Adipocyte (in vitro differentiated cells): ENCODE data around the gene C4orf50.
"Not testable (repeated sequence)": the region's sequence is repeated elsewhere in the genome, so short reads cannot be mapped to it uniquely, and the experiment has no call there.

ENCODE experiments used
- DNase-seq: peaks from one replicate; pipeline ENCODE4 v3.0.0-alpha.2; 2015; ENCODE audit warnings: low read depth
- H3K27me3 ChIP-seq: replicated peaks from 2 replicates; pipeline ENCODE4 v1.7.0; 2013; ENCODE audit warnings: mild to moderate bottlenecking, low read length, moderate library complexity; ENCODE audit not compliant: control insufficient read depth, insufficient read depth
- H3K36me3 ChIP-seq: 2 replicates; pipeline ENCODE4 v1.7.0; 2013; ENCODE audit warnings: low read length, mild to moderate bottlenecking, moderate library complexity; ENCODE audit not compliant: control insufficient read depth, insufficient read depth, severe bottlenecking
- H3K4me1 ChIP-seq: 2 replicates; pipeline ENCODE4 v1.7.0; 2013; ENCODE audit warnings: mild to moderate bottlenecking, low read length, moderate library complexity; ENCODE audit not compliant: control insufficient read depth, insufficient read depth
- H3K4me3 ChIP-seq: 2 replicates; pipeline ENCODE4 v1.7.0; 2013; ENCODE audit warnings: mild to moderate bottlenecking, low read length, moderate library complexity
- H3K9ac ChIP-seq: 2 replicates; pipeline ENCODE4 v1.7.0; 2013; ENCODE audit warnings: mild to moderate bottlenecking, low read length, moderate library complexity
- H3K9me3 ChIP-seq: 2 replicates; pipeline ENCODE4 v1.7.0; 2013; ENCODE audit warnings: mild to moderate bottlenecking, low read length, moderate library complexity; ENCODE audit not compliant: control insufficient read depth

C4orf50 gene

GRCh38 chr4:6001680-6002491 lies 16.3 kb downstream of the C4orf50 start:
- Histone ChIP-seq H3K4me1 (no peaks in the 10 kb centered on the region), H3K9me3 (no peaks in the 10 kb centered on the region), H3K4me3 (no peak overlapping the region), H3K27me3 (peaks cover 36% of the 10 kb centered on the region), H3K9ac (no peak overlapping the region), H3K36me3 (no peaks in the 10 kb centered on the region)
- DNase-seq: no peak

GRCh38 chr4:5999830-6000365 lies 18.3 kb downstream of the C4orf50 start:
- Histone ChIP-seq H3K27me3 (peaks cover 39% of the 10 kb centered on the region), H3K9ac (no peak overlapping the region), H3K4me3 (no peak overlapping the region), H3K4me1 (no peaks in the 10 kb centered on the region), H3K9me3 (no peaks in the 10 kb centered on the region), H3K36me3 (no peaks in the 10 kb centered on the region)
- no peak for DNase-seq

GRCh38 chr4:5999356-5999755 lies 18.9 kb downstream of the C4orf50 start:
- Histone ChIP-seq H3K4me1 (no peaks in the 10 kb centered on the region), H3K4me3 (no peak overlapping the region), H3K9ac (no peak overlapping the region), H3K27me3 (peaks cover 43% of the 10 kb centered on the region), H3K36me3 (no peaks in the 10 kb centered on the region), H3K9me3 (no peaks in the 10 kb centered on the region)
- no peak for DNase-seq

- Histone ChIP-seq H3K9ac (no peak overlapping the region), H3K9me3 (no peaks in the 10 kb centered on the region), H3K36me3 (no peaks in the 10 kb centered on the region), H3K4me3 (no peak overlapping the region), H3K4me1 (no peaks in the 10 kb centered on the region), H3K27me3 (peaks cover 43% of the 10 kb centered on the region)
- peak; percentile 79 for DNase-seq
These were observed 19.8 kb downstream of the C4orf50 start for GRCh38 chr4:5998333-5998936.

GRCh38 chr4:5996641-5997040 lies 21.6 kb downstream of the C4orf50 start:
- H3K9ac ChIP-seq: no peak overlapping the region
- H3K36me3 ChIP-seq: no peaks in the 10 kb centered on the region
- H3K27me3 ChIP-seq: peaks cover 48% of the 10 kb centered on the region
- DNase-seq: no peak
- no peaks in the 10 kb centered on the region for H3K4me1 ChIP-seq
- H3K9me3 ChIP-seq: no peaks in the 10 kb centered on the region
- H3K4me3 ChIP-seq: no peak overlapping the region

GRCh38 chr4:5995901-5996623 lies 22.2 kb downstream of the C4orf50 start:
- Histone ChIP-seq H3K4me3 (no peak overlapping the region), H3K27me3 (peaks cover 49% of the 10 kb centered on the region), H3K9me3 (no peaks in the 10 kb centered on the region), H3K9ac (no peak overlapping the region), H3K36me3 (no peaks in the 10 kb centered on the region), H3K4me1 (no peaks in the 10 kb centered on the region)
- no peak for DNase-seq

GRCh38 chr4:5993876-5994811 lies 24.1 kb downstream of the C4orf50 start:
- H3K4me3 ChIP-seq: no peak overlapping the region
- H3K36me3 ChIP-seq: no peaks in the 10 kb centered on the region
- H3K9me3 ChIP-seq: no peaks in the 10 kb centered on the region
- no peak for DNase-seq
- H3K9ac ChIP-seq: no peak overlapping the region
- peaks cover 32% of the 10 kb centered on the region for H3K27me3 ChIP-seq
- H3K4me1 ChIP-seq: no peaks in the 10 kb centered on the region

- not testable (repeated sequence) for H3K4me3 ChIP-seq, DNase-seq, H3K36me3 ChIP-seq
These were observed 24.9 kb downstream of the C4orf50 start for GRCh38 chr4:5993346-5993745.

GRCh38 chr4:5992828-5993321 lies 25.4 kb downstream of the C4orf50 start:
- no peak overlapping the region for H3K4me3 ChIP-seq
- H3K9ac ChIP-seq: no peak overlapping the region
- peaks cover 25% of the 10 kb centered on the region for H3K27me3 ChIP-seq
- DNase-seq: no peak
- no peaks in the 10 kb centered on the region for H3K4me1 ChIP-seq
- H3K36me3 ChIP-seq: no peaks in the 10 kb centered on the region
- no peaks in the 10 kb centered on the region for H3K9me3 ChIP-seq

More at GRCh38 chr4:5993346-5993745, 24.9 kb downstream of the C4orf50 start:
- not testable (repeated sequence) for H3K4me1 ChIP-seq, H3K9ac ChIP-seq, H3K9me3 ChIP-seq
- H3K27me3 ChIP-seq: peaks cover 25% of the 10 kb centered on the region

GRCh38 chr4:5992171-5992827 lies 25.9 kb downstream of the C4orf50 start:
- no peaks in the 10 kb centered on the region for H3K36me3 ChIP-seq
- H3K27me3 ChIP-seq: peaks cover 25% of the 10 kb centered on the region
- no peaks in the 10 kb centered on the region for H3K9me3 ChIP-seq
- DNase-seq: no peak
- H3K4me1 ChIP-seq: no peaks in the 10 kb centered on the region
- H3K9ac ChIP-seq: no peak overlapping the region
- H3K4me3 ChIP-seq: no peak overlapping the region
